ENCODE measurements around the gene ZCCHC9. TPM values are rescaled to one million over a fixed set of nuclear protein-coding genes. Genes with fewer than 3 reads are reported as not detected.

Gene ZCCHC9
- total and polyA plus RNA-seq, 2 experiments from 2014 or later, result 18.9 to 20.2 TPM

- Histone ChIP-seq H3K9me2 (ENCODE audit: insufficient read depth) (no peaks in the 10 kb centered on the region), H3K4me1 (ENCODE audit: insufficient read depth) (no peaks in the 10 kb centered on the region), H3K27me3 (replicated peaks; ENCODE audit: insufficient read depth) (no peaks in the 10 kb centered on the region), H3F3A (ENCODE audit: insufficient read depth) (no peaks in the 10 kb centered on the region), H3K79me2 (ENCODE audit: insufficient read depth) (no peaks in the 10 kb centered on the region), H3K9me3 (ENCODE audit: low read depth) (no peaks in the 10 kb centered on the region), H3K36me3 (ENCODE audit: low read depth) (no peaks in the 10 kb centered on the region), H4K20me1 (ENCODE audit: insufficient read depth) (no peaks in the 10 kb centered on the region), H2AFZ (no peak overlapping the region), H3K4me3 (no peak overlapping the region), H3K4me2 (ENCODE audit: unreplicated experiment) (no peak overlapping the region), H3K9ac (no peak overlapping the region), H3K27ac (no peak overlapping the region)
- no peak for TF ChIP-seq EZH2 (IDR thresholded peaks at IDR 0.05; ENCODE audit: insufficient read depth, poor library complexity, severe bottlenecking)
- no peak for TF ChIP-seq EZH2phosphoT487 (IDR thresholded peaks at IDR 0.05; ENCODE audit: insufficient read depth, low read depth)
- no peak for DNase-seq
- 70 to 78% methylated on average over 2 of the region's 2 CpGs for WGBS, 2 experiments (ENCODE audit: low coverage in 1 of 2, low lambda C conversion rate in 2 of 2, missing lambda C conversion rate in 2 of 2)
- in situ Hi-C loops (cut with MboI), result no loop called here
Observed at GRCh38 chr5:81361600-81361999, 60.2 kb downstream of the ZCCHC9 start.

Other genes with a start within 250 kb of the ZCCHC9 start
- not detected in 2 replicates for gene CKMT2, start 68.3 kb upstream of the ZCCHC9 start, total RNA-seq (2014; rRNA removed; shearing (Covaris generic))
- not detected in 2 replicates for gene CKMT2, start 68.3 kb upstream of the ZCCHC9 start, polyA plus RNA-seq (2016; fragmentation: Nextera tagmentation; extraction: Ambion mirVana)
- not detected in 2 replicates for gene ACOT12, start 92.5 kb downstream of the ZCCHC9 start, total RNA-seq (2014; rRNA removed; shearing (Covaris generic))
- not detected in 2 replicates for gene ACOT12, start 92.5 kb downstream of the ZCCHC9 start, polyA plus RNA-seq (2016; fragmentation: Nextera tagmentation; extraction: Ambion mirVana)

All from GM23248 (cell line).